GM21825 (cell line): Measurements from ENCODE around the gene DUSP23.
A peak's percentile ranks its signal among the peaks of the same experiment; 100 is the strongest.

Experiments used
- ATAC-seq: cut with Tn5 transposase; IDR thresholded peaks from one replicate; pipeline ENCODE4 v1.9.1; 2021; ENCODE audit warnings: mild to moderate bottlenecking, moderate library complexity; ENCODE audit not compliant: unreplicated experiment

DUSP23 gene

DNA sequence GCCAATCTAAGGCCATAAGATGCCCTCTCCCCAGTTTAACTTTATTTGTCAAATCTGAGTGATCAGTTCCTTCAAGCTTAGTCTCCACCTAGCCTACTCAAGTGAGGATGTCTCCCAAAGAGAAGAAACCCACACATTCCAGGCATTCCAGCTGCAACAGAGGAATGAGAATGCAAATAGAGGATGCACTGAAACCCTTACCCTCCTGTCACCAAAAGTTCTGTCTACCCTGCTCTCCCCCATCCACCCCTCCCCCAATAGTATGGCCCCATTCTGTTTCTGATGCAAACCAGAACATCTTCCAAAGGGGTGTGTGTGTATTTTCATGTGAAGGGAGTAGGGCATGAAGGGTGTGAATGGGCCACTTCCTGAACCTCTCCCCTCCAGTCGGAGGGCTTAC lies 3.0 kb downstream of the DUSP23 start:
- no peak for ATAC-seq

DNA sequence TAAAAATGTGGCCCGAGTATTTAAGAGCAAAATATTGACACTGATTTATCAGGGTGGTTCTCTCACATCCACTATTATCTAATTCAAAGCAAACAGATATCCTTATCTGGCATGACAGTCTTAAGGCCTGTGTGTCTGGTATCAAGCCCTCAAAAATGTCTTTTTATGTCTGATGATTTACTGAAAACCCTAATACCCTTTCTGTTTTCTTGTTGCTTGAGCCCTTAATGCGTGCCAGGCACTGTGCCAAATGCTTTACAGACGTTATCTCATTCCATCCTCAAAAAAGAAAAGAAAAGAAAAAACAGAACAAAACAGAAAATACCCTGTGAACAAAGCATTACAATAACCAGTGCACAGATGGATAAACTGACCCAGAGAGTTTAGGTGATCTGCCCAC lies 5.7 kb downstream of the DUSP23 start:
- no peak for ATAC-seq

DNA sequence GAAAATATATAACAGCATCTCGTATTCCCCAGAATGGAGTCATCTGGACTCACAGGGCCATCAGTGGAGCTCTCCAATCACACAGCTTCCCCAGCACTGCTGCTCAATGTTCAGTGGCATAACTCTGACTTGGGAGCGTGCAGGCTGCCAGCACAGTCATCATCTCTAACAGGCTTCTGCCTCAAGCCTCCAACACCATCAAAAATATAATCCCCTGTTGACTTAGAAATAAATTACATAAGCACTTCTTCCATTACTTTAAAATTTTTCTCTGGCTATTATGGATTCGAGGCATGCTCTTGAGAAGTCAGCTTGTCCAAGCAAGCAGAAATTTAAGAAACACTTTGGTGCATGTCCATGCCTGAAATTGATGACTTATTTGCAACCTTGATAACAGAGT lies 6.2 kb downstream of the DUSP23 start:
- no peak for ATAC-seq

DNA sequence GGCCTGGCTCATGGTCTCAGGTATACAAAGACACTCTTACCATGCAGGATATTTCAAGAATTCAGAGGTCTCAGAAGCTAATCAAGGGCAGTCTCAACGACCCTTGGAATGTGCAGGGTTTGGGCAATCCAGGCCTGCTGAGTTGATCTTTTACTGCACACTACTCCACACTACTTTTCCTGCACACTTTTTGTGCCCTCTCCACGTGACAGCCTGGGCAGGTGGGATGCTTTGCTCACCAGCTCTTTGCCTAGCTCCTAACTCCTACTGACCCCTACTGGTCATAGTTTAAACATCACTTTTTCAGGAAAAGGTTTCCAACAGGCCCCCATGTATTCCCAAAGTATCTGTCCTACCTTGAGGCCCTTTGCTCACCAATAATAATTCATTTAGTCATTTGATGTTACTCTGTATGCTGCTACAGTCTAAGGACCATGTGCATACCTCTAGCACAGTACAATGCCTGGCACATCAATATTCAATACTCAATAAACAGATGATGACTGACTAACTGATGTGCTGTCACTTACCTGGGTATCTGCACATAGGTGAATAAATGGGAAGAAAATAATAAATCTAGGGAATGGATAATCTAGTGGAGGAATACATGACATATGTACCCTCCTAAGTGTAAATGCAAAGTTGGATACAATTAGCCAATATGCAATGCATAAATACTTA lies 9.6 kb downstream of the DUSP23 start:
- no peak for ATAC-seq

DNA sequence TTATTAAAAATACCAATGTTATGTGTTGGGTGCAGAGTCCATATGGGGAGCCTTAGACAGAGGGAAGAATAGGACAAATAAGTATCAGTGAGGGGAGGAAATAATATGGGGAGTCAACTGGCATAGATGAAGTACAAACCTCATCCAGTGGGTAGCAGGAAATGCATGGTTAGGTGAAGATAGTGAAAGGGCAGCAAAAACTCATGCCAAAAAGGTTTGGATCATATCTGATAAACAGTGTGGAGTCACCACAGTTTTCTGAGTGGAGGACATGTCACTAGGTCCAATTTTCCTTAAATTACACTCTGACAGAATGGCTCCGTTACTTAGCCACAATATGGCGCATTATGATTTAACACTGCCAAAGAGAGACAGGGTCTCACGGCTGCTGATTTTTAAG lies 10.3 kb downstream of the DUSP23 start:
- no peak for ATAC-seq

DNA sequence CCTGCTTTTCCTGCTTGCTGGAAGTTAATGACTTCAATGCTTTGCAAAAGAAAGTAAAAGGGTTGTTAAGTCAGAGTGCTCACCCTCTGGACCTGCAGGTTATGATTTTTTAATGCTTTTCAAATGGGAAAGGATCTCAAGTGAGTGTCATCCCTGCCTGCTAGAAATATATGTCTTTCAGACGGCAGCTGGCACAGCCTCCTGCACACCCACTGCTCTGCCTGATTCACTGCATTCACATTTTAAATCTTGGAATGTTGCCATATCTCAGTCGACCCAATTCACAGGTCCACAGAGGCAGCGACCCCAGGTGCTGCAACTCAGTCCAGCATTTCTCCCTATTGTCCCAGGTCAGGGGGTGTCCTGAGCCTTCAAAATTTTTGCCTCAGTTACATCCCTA lies 10.7 kb downstream of the DUSP23 start:
- no peak for ATAC-seq

DNA sequence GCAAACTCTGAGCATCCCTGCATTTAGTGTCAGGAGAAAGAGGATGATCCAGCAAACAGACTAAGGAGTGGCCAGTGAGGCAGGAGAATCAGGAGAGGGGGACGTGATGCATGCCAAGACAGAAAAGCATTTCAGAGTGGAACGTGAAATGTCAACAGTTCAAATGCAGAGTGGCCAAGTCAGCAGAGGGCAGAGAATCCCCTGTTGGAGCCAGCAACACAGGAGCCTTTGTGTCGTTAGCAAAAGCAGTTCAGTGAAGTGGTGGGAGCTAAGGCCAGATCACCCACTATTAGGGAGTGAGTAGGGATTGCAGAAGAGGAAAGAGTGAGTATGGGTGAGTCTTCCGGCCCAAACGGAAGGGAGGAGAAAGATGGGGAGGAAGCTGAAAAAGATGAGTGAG lies 14.8 kb downstream of the DUSP23 start:
- no peak for ATAC-seq

DNA sequence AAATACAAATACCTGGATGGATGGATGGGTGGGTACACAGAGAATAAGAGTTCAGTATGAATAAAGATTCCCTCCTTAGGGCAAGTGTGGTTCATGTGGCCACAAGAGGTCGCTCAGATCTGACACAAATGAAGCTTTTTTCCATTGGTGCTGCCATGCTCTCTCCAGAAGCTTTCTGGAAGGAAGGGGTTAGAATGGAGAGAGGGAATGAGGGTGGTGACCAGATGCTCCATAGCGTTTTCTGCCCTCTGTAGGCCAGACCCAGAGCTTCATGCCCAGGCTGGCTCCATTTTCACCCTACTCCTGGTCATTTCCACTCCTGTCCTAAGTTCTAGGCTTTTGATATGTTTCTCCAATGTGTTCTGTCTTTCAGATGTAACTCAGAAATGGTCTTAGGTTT lies 18.1 kb downstream of the DUSP23 start:
- ATAC-seq, result no peak

DNA sequence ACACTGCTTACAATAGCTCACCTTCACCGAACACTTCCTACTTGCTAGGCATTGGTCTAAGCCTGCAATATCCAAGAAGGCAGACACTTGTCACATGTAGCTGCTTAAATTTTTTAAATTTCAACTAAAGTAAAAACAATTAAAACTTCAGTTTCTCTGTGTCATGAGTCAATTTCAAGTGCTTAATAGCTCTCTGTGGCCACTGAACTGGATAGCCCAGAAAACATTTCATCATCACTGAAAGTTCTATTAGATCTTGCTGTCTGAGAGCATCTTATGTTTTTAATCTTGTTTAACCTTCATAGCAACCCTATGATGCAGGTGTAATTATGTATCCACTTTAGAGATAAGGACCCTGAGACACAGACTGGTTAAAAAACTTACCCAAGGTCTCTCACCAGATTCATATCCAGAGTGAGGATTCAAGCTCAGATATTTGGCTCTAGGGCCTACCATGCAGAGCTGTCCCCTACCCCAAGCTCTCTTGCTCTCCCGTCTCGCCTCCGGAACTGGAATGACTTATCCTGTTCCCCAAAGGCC lies 18.8 kb downstream of the DUSP23 start:
- no peak for ATAC-seq

DNA sequence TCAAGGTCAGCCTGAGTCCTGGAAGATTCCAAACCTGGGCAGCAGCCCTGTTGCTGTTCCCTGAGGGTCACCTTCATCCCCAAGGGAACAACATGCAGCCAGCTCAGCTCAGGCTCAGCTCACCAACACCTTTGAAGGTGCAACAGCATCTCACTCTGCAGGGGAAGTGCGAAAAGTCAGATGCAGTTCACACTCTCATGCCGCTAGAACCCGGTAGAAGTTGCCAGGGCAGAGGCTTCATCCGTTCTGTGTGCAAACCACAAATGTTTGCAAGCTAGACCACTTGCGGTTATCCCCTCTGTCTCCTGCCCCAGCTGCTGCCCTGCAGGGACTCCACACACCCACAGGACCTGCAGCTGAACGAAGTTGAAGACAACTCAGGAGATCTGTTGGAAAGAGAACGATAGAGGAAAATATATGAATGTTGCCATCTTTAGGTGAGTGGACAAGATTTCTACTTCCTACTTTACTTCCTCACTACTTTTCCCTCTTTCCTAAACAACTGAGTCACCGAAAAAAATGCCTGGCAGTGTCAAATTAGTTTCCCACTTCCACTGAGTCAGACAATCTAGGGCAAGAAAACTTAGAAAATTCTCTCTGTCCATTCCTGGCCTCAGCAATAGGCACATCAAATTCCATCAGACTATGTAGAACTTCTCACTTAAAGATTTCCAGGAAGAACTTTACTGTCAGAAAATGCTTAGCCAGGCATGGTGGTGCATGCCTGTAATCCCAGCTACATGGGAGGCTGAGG lies 19.6 kb downstream of the DUSP23 start:
- ATAC-seq, result no peak

DNA sequence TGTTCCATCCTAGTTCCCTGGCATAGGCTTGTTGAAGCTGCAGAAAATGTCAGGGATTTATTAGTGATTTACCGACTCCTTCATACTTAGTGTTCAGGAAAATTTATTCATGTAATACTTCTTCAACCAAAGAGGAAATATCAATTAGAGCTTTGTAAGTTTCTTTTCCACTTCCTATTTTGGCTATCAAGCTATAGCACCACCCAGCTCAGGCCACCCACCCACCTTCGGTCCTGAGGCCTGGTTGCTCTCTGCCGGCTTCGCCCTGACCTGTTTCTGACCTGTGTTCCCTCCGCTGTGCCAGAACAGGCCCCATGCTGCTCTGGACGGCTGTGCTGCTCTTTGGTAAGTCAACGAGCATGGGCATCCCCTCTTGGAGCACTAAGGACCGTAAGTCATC lies 21.3 kb downstream of the DUSP23 start, which contains the start of gene FCRL6:
FCRL6 (plus strand) TSS at position 250 of the 400 bp plus-strand sequence; CDS start at position 315, 65 bp downstream.
- ATAC-seq, result no peak

DNA sequence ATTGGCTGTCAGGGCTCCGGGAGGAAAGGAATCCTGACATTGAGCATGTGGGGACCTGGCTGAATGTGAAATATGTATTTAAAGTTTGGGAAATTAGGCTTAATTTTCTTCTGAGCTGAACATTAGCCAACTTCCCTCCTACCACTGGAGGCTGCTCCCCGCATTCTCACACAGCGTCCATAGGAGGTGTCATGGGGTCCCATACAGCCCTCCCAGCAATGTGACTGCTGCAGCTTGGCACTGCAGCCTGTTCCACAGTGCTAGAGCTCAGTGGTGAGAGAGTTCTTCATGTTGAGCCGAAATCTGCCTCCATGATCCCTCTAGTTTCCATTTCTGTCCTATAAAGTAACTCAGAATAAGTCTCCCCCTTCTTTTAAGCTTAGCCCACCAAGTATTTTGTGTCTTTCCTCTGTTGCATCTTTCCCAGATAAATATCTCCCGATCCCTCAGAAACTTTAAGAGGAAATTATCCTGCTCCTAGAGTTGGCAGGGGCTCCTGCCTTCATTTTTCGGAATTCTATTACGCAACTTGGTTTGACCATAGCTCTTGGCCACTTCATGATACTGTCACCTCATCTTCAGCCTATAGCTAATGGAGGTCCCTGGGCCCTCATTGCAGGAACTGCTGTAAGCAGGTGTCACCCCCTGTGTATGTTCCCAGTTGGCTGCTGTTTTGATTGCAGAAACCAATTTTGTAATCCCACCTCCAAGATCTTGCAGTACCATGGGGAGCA lies 23.4 kb downstream of the DUSP23 start:
- no peak for ATAC-seq

DNA sequence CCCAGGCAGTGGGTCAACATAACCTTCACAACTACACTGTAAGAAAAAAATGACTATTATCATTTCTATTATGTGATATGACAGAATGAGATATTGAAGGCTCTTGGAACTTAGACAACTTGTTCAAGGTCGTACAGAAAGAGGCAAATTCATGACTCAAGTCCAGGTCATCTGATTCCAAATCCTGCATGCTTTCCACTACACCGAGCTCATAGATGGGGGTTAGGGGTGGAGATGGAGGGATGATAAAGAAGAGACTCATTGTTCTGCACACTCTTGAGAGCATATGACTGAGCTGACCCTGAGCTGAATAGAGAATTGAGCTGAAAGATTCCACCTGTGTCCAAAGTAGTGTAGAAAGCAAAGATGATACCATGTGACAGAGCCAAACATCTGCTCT lies 24.2 kb downstream of the DUSP23 start:
- ATAC-seq, result no peak

DNA sequence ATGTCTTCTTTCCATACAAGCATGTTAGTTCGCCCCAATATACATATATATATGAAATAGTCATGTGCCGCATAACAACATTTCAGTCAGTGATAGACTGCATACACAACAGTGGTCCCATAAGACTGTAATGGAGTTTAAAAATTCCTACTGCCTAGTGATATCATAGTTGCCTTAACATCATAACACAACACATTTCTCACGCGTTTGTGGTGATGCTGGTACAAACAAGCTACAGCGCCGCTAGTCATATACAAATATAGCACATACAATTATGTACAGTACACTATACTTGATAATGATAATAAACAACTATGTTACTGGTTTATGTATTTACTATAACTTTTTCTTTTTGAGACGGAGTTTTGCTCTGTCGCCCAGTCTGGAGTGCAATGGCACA lies 35.2 kb downstream of the DUSP23 start:
- no peak for ATAC-seq

DNA sequence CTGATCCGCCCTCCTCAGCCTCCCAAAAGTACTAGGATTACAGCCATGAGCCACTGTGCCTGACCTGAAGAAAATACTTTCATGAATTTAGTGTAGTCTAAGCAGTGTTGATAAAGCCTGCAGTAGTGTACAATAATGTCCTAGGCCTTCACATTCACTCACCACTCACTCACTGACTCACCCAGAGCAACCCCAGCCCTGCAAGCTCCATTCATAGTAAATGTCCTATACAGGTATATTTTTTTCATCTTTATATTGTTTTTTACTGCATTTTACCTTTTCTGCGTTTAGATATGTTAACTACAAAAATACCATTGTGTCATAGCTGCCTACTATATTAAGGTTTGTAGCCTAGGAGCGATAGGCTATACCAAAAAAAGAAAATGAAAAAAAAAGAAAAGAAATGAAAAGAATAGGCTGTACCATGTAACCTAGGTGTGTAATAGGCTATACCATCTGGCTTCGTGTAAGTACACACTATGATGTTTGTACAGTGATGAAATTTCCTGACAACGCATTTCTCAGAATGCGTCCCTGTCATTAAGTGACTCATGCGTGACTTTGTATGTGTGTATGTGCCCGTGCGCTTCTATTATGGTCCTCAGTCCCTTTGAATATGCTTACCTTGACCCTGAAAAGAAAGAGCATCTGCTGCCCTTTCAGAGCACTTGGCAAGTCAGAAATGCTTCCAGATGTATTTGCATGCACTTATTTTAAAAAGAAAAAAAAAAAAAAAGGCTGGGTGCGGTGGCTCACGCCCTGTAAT lies 36.7 kb downstream of the DUSP23 start:
- no peak for ATAC-seq

DNA sequence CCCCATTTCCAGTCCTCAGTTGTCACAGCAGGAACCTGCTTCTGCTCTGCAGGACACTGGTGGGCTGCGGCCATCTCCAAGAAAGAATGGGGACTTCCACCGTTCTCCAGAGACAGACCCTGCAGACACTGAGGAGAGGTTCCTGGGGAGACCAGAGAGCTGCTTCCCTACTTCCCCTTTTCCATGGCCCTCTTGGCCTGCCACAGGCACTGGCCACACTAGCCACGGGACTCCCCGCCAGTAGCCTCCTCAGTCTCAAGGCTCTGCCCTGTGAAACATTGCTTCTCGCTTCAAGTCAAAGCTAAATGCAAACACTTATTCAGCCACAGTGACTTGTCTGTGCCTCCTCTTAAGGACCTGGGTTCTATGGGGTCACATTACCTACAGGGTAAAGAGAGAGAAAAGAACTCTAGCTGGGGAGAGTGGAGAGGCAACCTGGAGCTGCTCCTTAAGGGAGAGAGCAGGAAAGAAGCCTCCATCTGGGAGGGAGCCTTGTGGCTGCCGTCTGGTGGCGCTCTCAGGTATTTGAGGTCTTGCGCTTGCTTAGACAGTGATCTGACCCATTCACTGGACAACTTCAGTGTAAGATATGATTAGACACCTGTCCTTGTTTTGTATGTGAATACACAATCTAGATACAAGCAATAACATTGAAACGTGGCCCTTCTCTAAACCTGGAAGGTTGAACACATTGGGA lies 40.6 kb downstream of the DUSP23 start:
- peak; percentile 61 for ATAC-seq

DNA sequence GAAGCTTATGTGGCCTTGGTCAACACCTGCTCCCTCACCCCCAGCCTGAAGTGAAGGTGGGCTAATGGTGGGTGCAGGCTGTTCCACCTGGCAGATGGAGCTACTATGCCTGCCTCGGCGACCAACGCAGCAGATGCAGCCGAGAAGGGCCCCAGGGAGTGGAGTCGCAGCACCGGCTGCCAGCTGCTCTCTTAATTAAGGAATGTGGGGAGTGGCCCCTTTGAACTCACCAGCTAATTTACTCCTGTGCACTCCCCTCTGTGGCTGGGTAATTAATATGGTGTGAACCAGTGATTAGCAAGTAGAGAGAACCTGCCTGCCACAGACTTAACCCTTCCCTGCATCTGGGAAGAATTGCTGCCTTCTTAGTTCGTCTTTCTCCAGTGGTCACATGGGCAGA lies 42.6 kb downstream of the DUSP23 start:
- ATAC-seq, result no peak

DNA sequence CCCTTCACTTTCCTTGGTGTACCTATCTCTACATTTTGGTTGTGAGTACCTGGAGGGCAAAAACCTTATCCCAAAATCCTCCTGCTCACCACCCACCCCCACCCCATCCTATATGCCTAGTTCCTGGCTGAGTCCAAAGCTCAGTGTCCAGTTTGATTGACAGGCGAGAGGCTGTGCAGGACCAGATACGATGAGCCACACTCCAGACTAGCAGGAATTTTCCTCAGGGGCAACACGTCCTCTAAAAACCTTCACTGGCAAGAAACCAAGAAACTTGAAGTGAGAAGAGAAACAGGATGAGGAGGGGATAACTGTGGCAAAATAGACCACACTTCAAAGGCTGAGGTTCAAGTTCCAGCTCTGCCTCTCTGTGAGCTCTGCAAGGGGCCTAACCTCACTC lies 44.8 kb downstream of the DUSP23 start:
- no peak for ATAC-seq

DNA sequence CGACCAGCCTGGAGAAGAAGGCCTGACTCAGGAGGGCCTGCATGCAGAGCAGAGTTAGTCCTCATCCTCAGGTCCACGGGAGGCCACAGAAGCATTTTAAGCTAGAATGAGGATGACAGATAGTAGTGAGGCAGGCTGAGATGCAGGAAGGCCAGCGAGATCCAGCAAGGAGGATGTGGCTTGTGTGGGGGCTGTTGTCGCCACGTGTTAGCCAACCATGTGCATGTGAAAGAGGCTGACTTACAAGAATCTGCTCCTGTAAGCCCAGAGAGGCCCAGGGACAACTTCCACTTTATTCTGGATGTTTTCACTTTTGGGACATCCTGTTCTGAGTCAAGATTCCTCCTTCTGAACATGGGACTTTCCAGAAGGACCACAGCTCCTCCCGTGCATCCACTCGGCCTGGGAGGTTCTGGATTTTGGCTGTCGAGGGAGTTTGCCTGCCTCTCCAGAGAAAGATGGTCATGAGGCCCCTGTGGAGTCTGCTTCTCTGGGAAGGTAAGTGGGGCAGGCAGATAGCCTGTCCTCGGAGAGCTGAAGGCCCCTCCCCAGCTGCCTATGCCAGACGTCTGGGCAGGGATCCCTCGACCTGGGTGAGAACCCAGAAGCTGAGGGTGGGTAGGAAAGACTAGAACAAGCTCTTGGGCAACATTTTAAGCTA lies 45.8 kb downstream of the DUSP23 start, which contains the start of gene SLAMF8:
SLAMF8 (plus strand) TSS at position 433 of the 661 bp plus-strand sequence; CDS start at position 459, 26 bp downstream.
- ATAC-seq, result no peak

DNA sequence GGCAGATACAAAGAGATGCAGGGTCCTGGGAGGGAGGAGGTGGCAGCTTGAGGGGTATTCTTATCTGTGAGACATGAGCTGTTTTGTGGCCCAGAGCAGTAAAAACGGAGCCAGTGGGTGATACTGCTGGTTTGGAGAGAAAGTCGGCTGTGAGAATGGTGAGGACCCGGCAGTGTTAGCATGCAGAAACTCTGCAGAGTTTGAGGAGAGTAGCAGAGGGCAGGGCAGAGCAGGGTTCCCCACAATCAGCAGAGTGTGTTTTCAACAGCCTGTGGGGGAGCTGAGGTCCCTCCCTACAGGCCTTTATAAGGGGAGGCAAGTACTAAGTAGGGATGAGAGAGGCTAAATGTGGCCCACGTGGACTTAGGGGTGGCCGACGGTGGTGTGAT lies 46.3 kb downstream of the DUSP23 start:
- ATAC-seq, result no peak
